NK-92 (cell line): ENCODE data around the gene DNAH12.
"Not testable (repeated sequence)": the region's sequence is repeated elsewhere in the genome, so short reads cannot be mapped to it uniquely, and the experiment has no call there.

Experiments
- DNase-seq: peaks from one replicate; lab custom pipeline; 2025; ENCODE audit not compliant: unreplicated experiment; lab: John Stamatoyannopoulos, UW

Gene DNAH12

DNA sequence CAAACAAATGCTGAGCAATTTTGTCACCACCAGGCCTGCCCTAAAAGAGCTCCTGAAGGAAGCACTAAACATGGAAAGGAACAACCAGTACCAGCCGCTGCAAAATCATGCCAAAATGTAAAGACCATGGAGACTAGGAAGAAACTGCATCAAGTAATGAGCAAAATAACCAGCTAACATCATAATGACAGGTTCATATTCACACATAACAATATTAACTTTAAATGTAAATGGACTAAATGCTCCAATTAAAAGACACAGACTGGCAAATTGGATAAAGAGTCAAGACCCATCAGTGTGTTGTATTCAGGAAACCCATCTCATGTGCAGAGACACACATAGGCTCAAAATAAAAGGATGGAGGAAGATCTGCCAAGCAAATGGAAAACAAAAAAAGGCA, 217.6 kb downstream of the DNAH12 start:
- not testable (repeated sequence) for DNase-seq

DNA sequence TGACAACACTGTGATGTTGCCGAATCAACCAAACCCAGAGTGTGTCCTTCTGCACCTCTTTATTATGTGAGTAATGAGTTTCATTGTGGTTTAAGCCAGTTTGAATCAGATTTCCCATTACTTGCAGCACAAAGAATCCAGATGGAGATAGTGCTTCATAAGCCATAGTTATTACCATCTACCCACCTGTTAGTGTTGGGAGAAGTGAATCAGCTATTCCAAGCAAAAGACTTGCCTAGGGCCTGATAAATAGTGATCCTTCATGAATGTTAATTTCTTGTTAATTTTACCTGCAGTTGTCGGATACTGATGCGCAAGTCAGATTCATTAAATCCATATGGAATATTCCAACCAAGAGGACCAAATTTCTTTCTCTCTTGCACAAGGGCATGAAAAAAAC, 229.9 kb downstream of the DNAH12 start:
- no peak for DNase-seq

DNA sequence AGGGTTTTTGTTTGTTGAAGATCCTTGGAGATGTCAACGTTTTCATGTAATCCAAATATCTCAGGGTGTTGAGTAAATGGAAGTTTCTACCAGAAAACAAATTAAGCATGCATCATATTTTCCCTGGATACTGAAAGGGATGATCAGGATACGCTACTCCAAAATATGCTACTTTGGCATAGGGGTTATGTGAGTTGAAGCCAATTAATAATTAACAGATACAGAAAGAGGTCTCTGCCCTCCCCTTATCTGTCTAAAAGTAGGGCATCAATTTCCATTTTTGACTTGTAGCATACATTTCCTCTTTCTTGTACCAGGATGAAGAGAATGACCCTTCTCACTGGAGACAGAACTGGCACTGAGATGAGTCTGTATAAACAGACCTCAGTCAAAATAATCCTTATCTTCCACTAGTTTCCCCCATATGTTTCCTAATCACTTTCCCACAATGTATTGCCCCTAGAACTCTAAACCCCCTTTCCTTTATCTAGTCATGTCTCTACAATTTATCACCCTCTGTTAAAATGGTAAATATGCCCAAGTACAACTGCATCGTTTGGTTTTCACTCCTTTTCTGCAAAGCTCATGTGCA, 234.3 kb downstream of the DNAH12 start:
- no peak for DNase-seq

DNA sequence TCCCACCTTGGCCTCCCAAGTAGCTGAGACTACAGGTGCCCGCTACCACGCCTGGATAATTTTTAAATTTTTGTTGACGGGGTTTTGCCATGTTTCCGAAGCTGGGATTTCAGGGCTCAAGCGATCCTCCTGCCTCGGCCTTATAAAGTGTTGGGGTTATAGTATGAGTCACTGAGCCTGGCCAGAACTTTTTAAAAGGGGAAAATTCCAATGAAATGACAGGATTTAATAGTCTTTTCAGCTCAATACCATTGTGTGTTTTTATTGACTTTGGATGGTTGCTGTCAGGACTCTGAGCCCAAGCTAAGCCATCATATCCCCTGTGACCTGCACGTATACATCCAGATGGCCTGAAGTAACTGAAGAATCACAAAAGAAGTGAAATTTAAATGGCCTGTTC, 240.6 kb downstream of the DNAH12 start:
- DNase-seq, result not testable (repeated sequence)

DNA sequence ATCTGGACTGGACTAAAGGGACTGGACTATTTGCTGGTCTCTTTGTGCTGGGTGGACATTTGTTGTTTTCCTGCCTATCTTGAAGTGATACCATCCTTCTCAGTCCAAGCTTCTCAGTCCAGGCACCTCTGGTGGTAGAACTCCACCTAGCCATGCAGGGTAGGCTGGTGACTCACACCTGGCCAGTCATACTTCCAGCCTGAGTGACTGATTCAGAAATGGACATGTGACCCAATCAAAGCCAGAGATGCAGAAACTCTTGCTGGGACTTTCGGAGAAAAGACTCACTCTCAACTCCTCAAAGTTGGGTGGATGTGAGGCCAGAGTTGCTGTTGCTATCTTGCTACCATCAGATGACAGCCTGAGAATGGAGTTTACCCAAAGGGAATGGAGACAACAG, 246.1 kb downstream of the DNAH12 start:
- DNase-seq, result no peak

DNA sequence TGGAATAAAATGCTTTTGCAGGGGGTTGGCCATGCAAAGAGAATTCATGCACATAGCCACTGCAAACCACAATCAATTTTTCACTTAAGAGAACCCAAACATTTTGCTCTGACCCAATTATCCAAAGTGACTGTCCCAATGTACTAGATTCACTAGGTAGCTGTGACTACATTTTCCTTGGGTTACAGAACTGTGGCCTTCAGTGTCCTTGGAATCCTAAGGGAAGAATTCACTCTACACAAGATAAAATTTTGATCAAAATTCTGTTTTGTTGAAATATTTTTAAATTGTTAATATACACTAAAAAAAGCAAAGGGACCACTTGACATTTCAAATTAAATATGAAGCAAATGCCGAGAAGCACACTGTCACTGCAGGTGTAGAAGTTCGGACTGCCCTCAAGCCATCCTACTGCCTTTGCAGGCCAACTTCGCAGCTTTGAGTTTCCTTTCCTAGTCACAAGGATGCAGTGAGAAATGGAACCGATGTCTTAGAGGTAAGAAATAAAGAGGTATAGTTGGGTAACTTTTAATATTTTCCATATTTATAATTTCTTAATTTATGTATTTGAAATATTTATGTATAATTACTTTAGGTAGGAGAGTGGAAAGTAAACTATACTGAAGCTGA, 251.1 kb downstream of the DNAH12 start:
- DNase-seq, result no peak

DNA sequence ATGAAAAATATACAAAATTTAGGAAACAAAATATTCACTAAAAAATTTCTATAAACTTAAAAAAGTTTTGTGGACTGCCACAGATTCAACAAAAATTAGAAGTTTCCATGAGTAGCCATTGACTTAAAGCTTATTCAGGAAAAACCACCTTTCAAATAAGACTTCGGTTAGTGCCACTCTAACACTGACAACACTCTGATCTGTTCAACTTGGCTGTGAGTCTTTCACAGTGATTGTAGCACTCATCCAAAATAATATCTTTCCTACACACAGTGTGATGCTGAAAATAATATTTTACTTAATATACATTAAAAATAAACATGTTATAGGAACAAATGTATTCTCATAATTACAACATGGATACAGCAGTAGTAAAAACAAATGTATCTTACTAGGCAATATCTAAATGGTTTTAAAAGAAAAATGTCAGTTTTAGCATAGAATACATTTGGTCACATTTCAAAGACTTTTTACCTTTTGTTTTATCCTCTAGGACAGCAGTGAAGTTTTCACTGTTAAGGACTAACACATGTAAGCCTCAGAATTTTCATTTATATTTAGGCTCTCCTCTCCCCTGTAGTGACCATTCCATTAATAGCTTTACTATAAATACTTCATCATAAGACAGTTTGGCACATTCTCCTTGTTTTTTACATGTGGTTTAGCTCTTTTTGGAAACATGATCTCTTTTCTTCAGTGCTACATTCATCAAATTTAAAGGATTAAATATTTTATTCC, 251.8 kb downstream of the DNAH12 start, which contains the start of gene ASB14:
Gene ASB14 (minus strand): TSS at position 527 of the 738 bp plus-strand sequence. CDS start 652 bp downstream, outside the sequence.
- no peak for DNase-seq

DNA sequence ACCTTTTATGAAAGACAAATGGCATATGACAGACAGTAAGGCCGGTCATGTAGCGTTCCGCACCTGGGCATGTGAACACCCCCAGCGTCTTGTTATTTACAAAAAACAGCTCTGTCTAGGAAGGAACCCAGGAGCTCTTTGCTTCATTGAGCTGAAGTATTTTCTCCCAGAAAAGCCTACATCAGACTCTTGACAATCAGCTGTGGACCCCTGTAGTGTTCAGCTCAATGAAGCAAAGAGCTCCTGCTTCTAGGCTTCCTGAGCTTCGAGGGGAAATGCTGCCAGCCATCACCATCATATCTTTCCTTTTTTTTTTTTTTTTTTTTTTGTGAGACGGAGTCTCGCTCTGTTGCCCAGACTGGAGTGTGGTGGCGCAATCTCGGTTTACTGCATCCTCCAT, 255.7 kb downstream of the DNAH12 start:
- DNase-seq, result no peak

DNA sequence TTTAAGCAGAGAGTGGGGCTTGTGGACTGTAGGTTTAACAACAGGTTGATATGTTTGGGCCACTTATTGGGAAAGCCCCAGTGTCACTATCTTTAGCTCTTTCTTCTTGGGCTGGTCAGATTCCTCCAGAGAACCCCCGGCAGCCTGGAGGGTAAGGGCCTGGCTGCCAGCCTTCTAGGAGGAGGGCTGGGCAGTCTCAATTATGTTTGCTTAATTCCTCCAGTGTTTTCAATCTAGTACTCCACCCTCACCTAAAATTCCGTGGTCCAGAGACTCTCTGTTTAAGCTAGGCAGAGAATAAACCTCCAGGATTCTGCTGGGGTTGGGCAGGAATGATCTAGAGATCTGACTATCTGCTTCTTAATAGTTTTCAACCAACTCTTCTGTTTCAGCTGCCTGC, 256.9 kb downstream of the DNAH12 start:
- DNase-seq, result no peak

DNA sequence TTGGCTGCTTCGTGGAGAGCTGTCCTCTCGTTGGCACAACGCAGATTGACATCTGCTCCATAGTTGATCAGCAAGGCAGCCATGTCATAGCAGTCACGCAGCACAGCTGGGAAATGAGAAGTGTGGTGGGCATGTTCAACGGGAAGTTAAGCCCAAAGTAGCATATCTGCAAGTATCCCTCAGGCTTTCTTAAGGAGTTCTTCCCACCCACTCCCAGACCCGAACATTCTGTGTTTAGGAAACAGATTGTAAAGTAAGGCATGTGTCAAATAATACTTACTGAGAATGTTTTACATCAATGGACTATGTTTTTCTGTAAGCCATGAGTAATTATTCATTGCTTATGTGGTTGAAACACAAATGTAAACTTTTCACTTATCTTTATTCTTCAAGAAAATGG, 260.8 kb downstream of the DNAH12 start:
- DNase-seq, result no peak

DNA sequence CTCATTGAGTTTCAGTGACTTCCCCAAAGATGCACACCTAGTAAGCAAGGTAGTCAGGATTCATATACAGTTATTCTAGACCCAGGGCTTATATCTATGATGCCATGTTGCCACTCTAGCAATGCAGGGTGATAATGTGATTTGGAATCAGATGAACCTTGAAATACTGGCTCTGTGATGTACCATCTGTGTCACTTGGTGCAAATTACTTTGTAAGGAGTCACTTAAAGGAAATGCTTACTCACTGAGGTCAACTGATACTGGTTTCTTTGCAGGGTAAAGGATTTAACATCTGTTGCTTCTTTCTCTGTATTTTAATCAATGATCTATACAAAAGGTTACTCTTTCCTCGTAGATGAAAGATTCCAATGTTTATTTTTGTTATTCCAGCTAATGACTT, 262.4 kb downstream of the DNAH12 start:
- no peak for DNase-seq

DNA sequence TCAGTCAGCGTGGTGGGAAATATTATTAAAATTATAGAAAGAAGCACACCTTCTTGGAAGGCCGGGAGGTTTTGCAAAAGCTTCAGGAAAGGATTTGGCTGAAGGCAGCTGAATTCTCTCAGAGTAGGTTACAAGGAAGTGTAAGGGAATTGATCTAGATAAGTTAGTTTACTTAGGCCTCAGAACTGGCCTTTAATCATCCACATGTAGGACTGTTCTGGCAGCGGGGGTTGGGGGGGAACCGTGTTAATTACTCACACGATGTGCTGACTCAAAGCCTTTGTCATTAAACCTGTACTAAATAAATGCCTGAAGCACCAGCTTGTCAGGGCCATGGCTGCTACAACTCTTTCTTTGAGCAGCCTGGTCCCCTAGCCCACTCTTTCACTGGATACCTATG, 264.5 kb downstream of the DNAH12 start:
- no peak for DNase-seq

DNA sequence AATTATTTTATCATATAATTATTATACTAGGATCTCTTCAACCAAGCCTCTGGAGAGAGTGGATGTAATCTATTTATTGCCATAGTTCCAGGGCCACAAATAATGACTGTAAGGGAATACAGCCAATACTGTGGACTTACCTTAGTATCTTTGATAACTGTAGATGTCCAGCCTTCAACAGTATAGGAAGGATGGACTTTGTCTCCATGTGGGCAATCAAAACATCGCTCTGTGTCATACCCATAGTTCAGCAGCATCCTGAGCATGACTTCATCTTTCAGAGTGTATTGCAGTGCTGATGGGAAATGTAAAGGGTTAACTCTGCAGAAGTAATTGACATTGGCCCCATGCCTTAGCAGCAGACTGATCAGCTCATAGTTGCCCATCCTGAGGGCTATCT, 265.9 kb downstream of the DNAH12 start:
- no peak for DNase-seq

DNA sequence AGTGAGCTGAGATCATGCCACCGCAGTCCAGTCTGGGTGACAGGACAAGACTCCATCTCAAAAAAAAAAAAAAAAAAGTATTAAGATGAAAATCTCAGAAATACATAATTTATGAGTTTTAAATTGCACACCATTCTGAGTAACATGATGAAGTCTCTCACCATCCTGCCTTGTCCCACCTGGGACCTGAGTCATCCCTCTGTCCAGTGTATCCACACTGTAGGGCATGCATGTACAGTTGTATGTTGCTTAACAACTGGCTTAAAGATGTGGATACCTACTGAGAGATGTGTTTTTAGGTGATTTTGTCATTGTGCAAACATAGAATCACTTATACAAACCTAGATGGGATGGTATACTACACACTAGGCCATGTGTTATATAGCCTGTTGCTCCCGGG, 268.8 kb downstream of the DNAH12 start:
- no peak for DNase-seq

DNA sequence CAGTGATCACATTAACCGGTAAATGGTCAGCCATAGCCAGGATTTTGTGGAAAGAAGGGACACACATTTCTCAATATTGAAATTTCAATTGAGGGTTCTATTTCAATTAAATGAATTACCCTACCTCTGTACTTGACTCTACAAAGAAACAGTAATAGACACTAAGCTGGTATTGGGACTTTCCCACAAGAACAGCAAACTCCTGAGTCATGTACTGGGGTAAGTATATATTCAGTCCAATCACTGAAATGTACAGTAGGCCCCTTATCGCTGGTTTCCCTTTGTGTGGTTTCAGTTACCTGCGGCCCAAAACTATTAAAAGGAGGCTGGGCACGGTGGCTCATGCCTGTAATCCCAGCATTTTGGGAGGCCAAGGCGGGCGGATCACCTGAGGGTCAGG, 269.3 kb downstream of the DNAH12 start:
- DNase-seq, result no peak

DNA sequence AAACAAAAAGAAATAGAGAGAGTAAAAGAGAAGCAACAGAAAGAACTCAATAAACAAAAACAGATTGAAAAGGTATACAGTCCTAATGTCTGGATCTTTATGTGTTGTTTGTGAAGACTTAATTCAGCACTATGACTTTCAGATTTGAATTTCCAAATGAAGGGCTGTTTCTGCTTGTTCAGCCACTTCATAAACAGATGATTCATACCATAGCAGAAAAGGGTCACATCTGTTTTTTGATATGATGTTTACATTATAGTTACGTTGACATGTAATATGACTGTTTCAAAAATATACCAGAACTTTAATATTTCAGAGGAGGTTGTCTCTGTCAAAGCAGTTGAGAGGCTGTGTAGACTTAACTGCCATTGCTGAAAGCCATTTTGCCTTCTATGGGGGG, 275.7 kb downstream of the DNAH12 start:
- no peak for DNase-seq

DNA sequence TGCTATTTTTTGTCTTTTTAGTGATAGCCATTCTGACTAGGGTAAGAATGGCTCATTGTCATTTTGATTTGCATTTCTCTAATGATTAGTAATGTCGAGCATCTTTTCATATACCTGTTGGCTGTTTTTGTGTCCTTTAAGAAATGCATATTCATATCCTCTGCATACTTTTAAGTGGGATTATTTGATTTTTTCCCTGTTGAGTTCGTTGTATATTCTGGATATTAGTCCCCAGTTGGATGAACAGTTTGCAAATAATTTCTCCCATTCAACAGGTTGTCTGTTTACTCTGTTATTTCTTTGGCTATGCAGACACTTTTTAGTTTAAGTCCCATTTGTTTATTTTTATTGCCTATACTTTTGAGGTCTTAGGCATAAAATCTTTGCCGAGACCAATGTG, 282.2 kb downstream of the DNAH12 start:
- DNase-seq, result no peak

DNA sequence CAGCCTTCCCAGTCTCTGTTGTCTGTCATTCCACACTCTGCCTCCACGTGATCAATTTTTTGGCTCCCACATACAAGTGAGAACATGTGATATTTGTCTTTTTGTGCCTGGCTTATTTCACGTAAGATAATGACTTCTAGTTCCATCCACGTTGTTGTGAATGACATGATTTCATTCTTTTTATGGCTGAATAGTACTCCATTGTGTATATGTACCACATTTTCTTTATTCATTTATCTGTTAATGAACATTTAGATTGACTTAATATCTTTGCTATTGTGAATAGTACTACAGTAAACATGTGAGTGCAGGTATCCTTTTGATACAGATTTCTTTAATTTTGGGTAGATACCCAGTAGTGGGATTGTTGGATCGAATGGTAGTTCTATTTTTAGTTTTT, 283.0 kb downstream of the DNAH12 start:
- no peak for DNase-seq

DNA sequence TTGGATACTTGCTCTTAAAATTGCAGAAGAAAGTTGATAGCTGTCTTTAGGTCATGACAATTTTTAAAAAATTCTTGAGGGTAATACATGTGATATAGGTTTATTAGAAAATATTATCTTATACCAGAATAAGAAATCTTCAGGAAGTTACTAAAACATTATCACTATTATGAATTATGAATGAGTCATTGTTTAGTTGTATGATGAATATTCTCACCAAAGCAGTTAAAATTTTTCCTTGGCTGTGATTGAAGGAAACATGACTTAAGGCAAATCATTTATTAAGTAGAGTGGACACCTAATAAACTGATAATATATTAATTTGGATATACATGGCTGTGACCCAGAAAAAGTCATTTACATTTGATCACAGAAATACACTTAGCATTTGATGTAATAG, 286.5 kb downstream of the DNAH12 start:
- no peak for DNase-seq

DNA sequence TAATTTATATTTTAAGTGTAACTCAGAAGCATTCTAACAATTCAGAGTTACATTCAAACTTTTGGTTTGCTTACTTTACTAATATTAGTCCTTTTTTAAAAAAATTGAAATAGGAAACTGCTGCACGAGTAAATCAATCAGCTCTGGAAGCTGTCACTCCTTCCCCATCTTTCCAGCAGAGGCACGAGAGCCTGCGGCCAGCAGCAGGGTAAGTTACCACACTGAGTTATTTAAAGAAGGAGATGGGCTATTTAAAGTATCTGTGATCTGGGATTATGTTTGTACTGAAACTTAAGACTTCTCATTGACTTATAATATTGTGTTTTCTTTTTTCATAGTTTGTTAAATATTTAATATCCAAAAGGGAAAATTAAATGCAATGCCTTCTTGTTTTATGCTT, 287.3 kb downstream of the DNAH12 start:
- no peak for DNase-seq

DNA sequence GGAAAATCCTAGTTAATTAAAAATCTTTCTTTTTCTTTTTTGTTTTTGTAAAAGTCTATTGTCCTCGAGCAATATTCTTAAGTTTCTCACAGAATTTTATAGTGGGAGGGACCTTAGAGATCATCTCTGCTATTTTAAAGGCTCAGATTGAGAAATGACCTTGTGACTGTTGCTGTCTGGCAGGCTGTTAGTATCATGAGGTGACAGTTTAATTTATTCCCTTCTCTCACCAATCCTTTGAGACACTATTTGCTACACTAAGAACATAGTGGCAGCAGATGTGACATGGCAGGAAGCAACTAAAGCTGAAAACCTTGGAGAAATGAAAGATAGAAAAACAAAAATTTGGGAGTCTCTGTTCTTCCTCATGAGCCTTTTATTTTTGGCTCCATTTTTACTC, 291.7 kb downstream of the DNAH12 start:
- DNase-seq, result no peak

DNA sequence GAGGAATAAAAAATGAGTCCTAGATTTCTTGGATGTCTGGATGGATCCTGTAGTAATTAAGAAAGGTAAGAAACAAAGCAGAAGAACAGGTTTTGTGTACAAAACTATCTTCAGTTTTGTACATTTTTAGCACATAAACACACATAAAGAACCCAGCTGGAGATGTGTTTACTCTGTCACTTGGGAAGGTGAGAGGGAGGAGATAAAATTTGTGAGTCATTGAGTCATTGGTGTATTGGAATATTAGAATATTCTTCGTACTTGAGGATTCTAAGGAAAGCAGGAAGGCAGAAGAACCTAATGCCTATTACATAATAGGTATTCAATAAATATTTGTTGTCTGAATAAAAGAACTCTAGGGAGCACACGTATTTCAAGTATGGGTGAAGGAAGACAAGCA, 299.2 kb downstream of the DNAH12 start:
- DNase-seq, result no peak
